ENCODE measurements around the gene FOSB. TPM values are rescaled to one million over a fixed set of nuclear protein-coding genes. Genes with fewer than 3 reads are reported as not detected.

FOSB gene
- total RNA-seq, 1 experiment from 2014 or later: 1.9 TPM

GRCh38 chr19:45456500-45456815 is 11.3 kb upstream of the FOSB start:
- TF ChIP-seq EZH2 (IDR thresholded peaks at IDR 0.05; ENCODE audit: borderline replicate concordance, low read depth, low read length, poor library complexity, severe bottlenecking): no peak
- no peak for TF ChIP-seq CTCF (conservative IDR thresholded peaks at IDR 0.05; ENCODE audit: low read depth, low read length)
- ChIA-PET POLR2A (ENCODE audit: low non-redundant PET) (interaction anchor here (0.6 kb wide), 1 partner anchor 11 kb away, joined by 5 read pairs; no protein-coding TSS in a partner anchor), CTCF (interaction anchor here (0.7 kb wide), 1 partner anchor 17 kb away, joined by 9 read pairs; no protein-coding TSS in a partner anchor)
- no peaks in the 10 kb centered on the region for H3K36me3 ChIP-seq (ENCODE audit: insufficient read depth, low read length, poor library complexity, severe bottlenecking)
- BruUV-seq (replicated peaks): no TSS peak
- no peak overlapping the region for H3K27ac ChIP-seq (ENCODE audit: low read depth, low read length, poor library complexity, severe bottlenecking)
- H3K27me3 ChIP-seq (replicated peaks; ENCODE audit: insufficient read depth, low read depth, low read length, poor library complexity): no peaks in the 10 kb centered on the region
- DNase-seq (ENCODE audit: low spot score): no peak
- intact Hi-C loops (cut with micrococcal nuclease; ENCODE audit: unreplicated experiment): no loop called here
- no peak overlapping the region for H3K4me3 ChIP-seq (ENCODE audit: low read depth, low read length, poor library complexity, severe bottlenecking)
- no peaks in the 10 kb centered on the region for H3K9me3 ChIP-seq (ENCODE audit: low read depth, low read length, poor library complexity, severe bottlenecking)
- peaks cover 8% of the 10 kb centered on the region for H3K4me1 ChIP-seq (ENCODE audit: insufficient read depth, low read length, poor library complexity, severe bottlenecking)

GRCh38 chr19:45457776-45458175 is 10.0 kb upstream of the FOSB start:
- DNase-seq (ENCODE audit: low spot score): no peak

GRCh38 chr19:45460807-45461347 is 6.9 kb upstream of the FOSB start:
- no peaks in the 10 kb centered on the region for H3K36me3 ChIP-seq (ENCODE audit: insufficient read depth, low read length, poor library complexity, severe bottlenecking)
- DNase-seq (ENCODE audit: low spot score): no peak
- ChIA-PET POLR2A (ENCODE audit: low non-redundant PET) (no interaction called here), CTCF (no interaction called here)
- BruUV-seq (replicated peaks): no TSS peak
- H3K9me3 ChIP-seq (ENCODE audit: low read depth, low read length, poor library complexity, severe bottlenecking): no peaks in the 10 kb centered on the region
- H3K27me3 ChIP-seq (replicated peaks; ENCODE audit: insufficient read depth, low read depth, low read length, poor library complexity): no peaks in the 10 kb centered on the region
- H3K4me1 ChIP-seq (ENCODE audit: insufficient read depth, low read length, poor library complexity, severe bottlenecking): peaks cover 2% of the 10 kb centered on the region
- H3K4me3 ChIP-seq (ENCODE audit: low read depth, low read length, poor library complexity, severe bottlenecking): no peak overlapping the region
- no peak overlapping the region for H3K27ac ChIP-seq (ENCODE audit: low read depth, low read length, poor library complexity, severe bottlenecking)
- TF ChIP-seq EZH2 (IDR thresholded peaks at IDR 0.05; ENCODE audit: borderline replicate concordance, low read depth, low read length, poor library complexity, severe bottlenecking): no peak
- no peak for TF ChIP-seq CTCF (conservative IDR thresholded peaks at IDR 0.05; ENCODE audit: low read depth, low read length)
- intact Hi-C loops (cut with micrococcal nuclease; ENCODE audit: unreplicated experiment): no loop called here

More at GRCh38 chr19:45457776-45458175, 10.0 kb upstream of the FOSB start:
- POLR2A ChIA-PET (ENCODE audit: low non-redundant PET): no interaction called here
- Histone ChIP-seq H3K27me3 (replicated peaks; ENCODE audit: insufficient read depth, low read depth, low read length, poor library complexity) (no peaks in the 10 kb centered on the region), H3K4me3 (ENCODE audit: low read depth, low read length, poor library complexity, severe bottlenecking) (no peak overlapping the region), H3K27ac (ENCODE audit: low read depth, low read length, poor library complexity, severe bottlenecking) (no peak overlapping the region), H3K9me3 (ENCODE audit: low read depth, low read length, poor library complexity, severe bottlenecking) (no peaks in the 10 kb centered on the region), H3K36me3 (ENCODE audit: insufficient read depth, low read length, poor library complexity, severe bottlenecking) (no peaks in the 10 kb centered on the region), H3K4me1 (ENCODE audit: insufficient read depth, low read length, poor library complexity, severe bottlenecking) (peaks cover 8% of the 10 kb centered on the region)
- intact Hi-C loops (cut with micrococcal nuclease; ENCODE audit: unreplicated experiment): no loop called here
- CTCF ChIA-PET: interaction anchor here (0.6 kb wide), 1 partner anchor 70 kb away, joined by 6 read pairs; no protein-coding TSS in a partner anchor
- BruUV-seq (replicated peaks): no TSS peak
- TF ChIP-seq EZH2 (IDR thresholded peaks at IDR 0.05; ENCODE audit: borderline replicate concordance, low read depth, low read length, poor library complexity, severe bottlenecking) (no peak), CTCF (conservative IDR thresholded peaks at IDR 0.05; ENCODE audit: low read depth, low read length) (no peak)

Measured in A673 (cell line).